ENCODE data around the gene BORA. TPM values are rescaled to one million over a fixed set of nuclear protein-coding genes. Genes with fewer than 3 reads are reported as not detected.

BORA gene
- total and polyA plus RNA-seq, 10 of the 15 experiments (the other 5 are each of a cell fraction or from before 2014, with no cell fraction given) = 15.1 to 38.7 (median 23.2) TPM

DNA sequence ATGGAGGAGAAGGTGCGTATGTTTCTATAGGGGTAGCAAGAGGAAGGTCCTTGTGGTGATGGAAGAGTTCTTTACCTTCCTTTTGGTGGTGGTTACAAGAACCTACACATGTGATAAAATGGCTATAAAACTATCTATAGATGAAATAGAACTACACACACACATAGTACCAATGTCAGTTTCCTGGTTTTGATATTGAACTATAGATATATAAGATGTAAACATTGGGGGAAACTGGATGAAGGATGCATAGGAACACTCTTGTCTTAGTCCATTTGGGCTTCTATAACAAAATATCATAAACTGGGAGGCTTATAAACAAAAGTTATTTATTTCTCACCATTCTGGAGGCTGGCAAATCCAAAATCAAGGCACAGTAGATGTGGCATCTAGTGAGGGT lies 47.4 kb upstream of the BORA start:
- ChIA-PET SMC1A (ENCODE audit: uncharacterized antibody, unreplicated experiment) (no interaction called here), CTCF (no interaction called here), POLR2A (no interaction called here), RAD21 (ENCODE audit: unreplicated experiment) (no interaction called here)
- TF ChIP-seq SREBF2 (IDR thresholded peaks at IDR 0.05; ENCODE audit: low read length) (no peak), SMAD1 (IDR thresholded peaks at IDR 0.05; ENCODE audit: low read depth, partially characterized antibody) (no peak), IKZF1 (conservative IDR thresholded peaks at IDR 0.05) (no peak), ZNF592 (IDR thresholded peaks at IDR 0.05) (no peak), MAX (IDR thresholded peaks at IDR 0.05; ENCODE audit: low read depth, low read length) (no peak), RFX5 (IDR thresholded peaks at IDR 0.05; ENCODE audit: low read depth, low read length) (no peak), BMI1 (IDR thresholded peaks at IDR 0.05; ENCODE audit: borderline replicate concordance) (no peak), POLR2AphosphoS2 (IDR thresholded peaks at IDR 0.05; ENCODE audit: low read depth, low read length) (no peak), ZZZ3 (IDR thresholded peaks at IDR 0.05; ENCODE audit: control insufficient read depth, insufficient read length, low read depth) (no peak), ZNF384 (IDR thresholded peaks at IDR 0.05; ENCODE audit: borderline replicate concordance, low read depth, low read length) (no peak), ESRRA (IDR thresholded peaks at IDR 0.05; ENCODE audit: low read length) (no peak), JUND (IDR thresholded peaks at IDR 0.05; ENCODE audit: low read depth, low read length) (no peak), POLR2AphosphoS5 (IDR thresholded peaks at IDR 0.05; ENCODE audit: low read length) (no peak), RCOR1 (conservative IDR thresholded peaks at IDR 0.05; ENCODE audit: low read depth, low read length) (no peak), SP1 (IDR thresholded peaks at IDR 0.05; ENCODE audit: low read depth, low read length) (no peak), HDAC6 (IDR thresholded peaks at IDR 0.05; ENCODE audit: unreplicated experiment) (no peak), GABPA (IDR thresholded peaks at IDR 0.05; ENCODE audit: low read depth) (no peak)
- TF ChIP-seq, protein P1, sequence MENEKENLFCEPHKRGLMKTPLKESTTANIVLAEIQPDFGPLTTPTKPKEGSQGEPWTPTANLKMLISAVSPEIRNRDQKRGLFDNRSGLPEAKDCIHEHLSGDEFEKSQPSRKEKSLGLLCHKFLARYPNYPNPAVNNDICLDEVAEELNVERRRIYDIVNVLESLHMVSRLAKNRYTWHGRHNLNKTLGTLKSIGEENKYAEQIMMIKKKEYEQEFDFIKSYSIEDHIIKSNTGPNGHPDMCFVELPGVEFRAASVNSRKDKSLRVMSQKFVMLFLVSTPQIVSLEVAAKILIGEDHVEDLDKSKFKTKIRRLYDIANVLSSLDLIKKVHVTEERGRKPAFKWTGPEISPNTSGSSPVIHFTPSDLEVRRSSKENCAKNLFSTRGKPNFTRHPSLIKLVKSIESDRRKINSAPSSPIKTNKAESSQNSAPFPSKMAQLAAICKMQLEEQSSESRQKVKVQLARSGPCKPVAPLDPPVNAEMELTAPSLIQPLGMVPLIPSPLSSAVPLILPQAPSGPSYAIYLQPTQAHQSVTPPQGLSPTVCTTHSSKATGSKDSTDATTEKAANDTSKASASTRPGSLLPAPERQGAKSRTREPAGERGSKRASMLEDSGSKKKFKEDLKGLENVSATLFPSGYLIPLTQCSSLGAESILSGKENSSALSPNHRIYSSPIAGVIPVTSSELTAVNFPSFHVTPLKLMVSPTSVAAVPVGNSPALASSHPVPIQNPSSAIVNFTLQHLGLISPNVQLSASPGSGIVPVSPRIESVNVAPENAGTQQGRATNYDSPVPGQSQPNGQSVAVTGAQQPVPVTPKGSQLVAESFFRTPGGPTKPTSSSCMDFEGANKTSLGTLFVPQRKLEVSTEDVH (IDR thresholded peaks at IDR 0.05; ENCODE audit: low read depth, partially characterized antibody) = no peak
- Histone ChIP-seq H4K20me1 (ENCODE audit: control insufficient read depth, insufficient read depth) (no peaks in the 10 kb centered on the region), H3K4me3 (no peak overlapping the region), H3K4me1 (ENCODE audit: control insufficient read depth, insufficient read depth, low read length) (no peaks in the 10 kb centered on the region), H3K36me3 (ENCODE audit: control insufficient read depth in 2 of 2, insufficient read depth in 2 of 2, low read length in 1 of 2) (no peaks in the 10 kb centered on the region), H3K9me3 (replicated peaks; ENCODE audit: control insufficient read depth, insufficient read depth, low read length) (no peaks in the 10 kb centered on the region), H3K27ac (ENCODE audit: control insufficient read depth, insufficient read depth) (no peak overlapping the region), H3K4me2 (ENCODE audit: control insufficient read depth, insufficient read depth) (no peak overlapping the region), H2AFZ (ENCODE audit: control insufficient read depth, low read depth, low read length) (no peak overlapping the region), H3K79me2 (ENCODE audit: control insufficient read depth, insufficient read depth, low read length) (no peaks in the 10 kb centered on the region), H3K9ac (ENCODE audit: control insufficient read depth, insufficient read depth, low read length) (no peak overlapping the region), H3K27me3 (replicated peaks in 1 of 2; ENCODE audit: control insufficient read depth in 2 of 2, insufficient read depth in 2 of 2, low read length in 1 of 2) (no peaks in the 10 kb centered on the region)
- FAIRE-seq (no peak), ATAC-seq (no peak), DNase-seq (ENCODE audit: low read depth, low spot score) (no peak)
- BruUV-seq (replicated peaks) = no TSS peak
- in situ Hi-C loops (cut with MboI) (no loop called here), intact Hi-C loops (cut with micrococcal nuclease; ENCODE audit: unreplicated experiment) (no loop called here)
- 57% methylated on average over 1 of the region's 1 CpG for WGBS (ENCODE audit: insufficient coverage, insufficient replicate concordance, low lambda C conversion rate, missing lambda C conversion rate)
